GM12892 (cell line): ENCODE results near the gene TENM4.

Experiments used
- POLR2A ChIP-seq: IDR thresholded peaks from 2 replicates; pipeline ENCODE4 v1.6.1; 2011; ENCODE audit warnings: low read depth, low read length, control low read depth
- POLR2AphosphoS5 ChIP-seq: IDR thresholded peaks from 2 replicates; pipeline ENCODE4 v1.6.1; 2011; ENCODE audit warnings: low read depth, low read length, control low read depth

DNA sequence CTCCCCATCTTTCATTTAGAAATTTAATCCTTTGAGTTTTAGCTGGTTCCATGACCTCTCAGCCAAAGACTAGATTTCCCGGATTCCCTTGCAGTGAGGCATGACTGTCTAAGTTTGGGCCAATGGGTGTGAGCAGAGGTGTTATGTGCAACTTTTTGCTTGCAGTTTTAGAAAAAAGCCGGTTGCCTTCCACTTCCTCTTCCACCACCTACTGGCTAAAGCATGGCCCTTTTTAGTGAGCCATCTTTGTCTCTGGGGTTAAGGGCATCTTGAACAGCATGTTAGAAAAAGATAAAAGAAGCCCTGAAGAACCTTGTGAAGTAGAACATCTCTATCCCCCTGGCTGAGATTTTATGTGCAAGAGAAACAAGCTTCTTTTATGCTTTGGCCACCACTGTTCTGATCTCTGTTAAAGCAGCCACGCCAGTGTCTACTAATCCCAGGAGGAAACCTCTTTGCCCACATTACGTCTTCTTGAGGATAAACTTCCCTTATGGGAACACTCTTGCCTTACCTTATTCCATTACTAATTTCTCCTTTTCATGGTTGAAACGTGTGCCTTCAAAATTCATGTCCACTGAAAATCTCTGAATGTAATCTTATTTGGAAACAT is 279.9 kb downstream of the TENM4 start:
- no peak for TF ChIP-seq POLR2AphosphoS5
- no peak for TF ChIP-seq POLR2A
